T-cell (primary cell): Measurements from ENCODE around the gene CAPN2. TPM values are rescaled to one million over a fixed set of nuclear protein-coding genes. Genes with fewer than 3 reads are reported as not detected.
A peak's percentile ranks its signal among the peaks of the same experiment; 100 is the strongest.

Source experiments
- ATAC-seq, 4 experiments: fragments of 200-7000 bp in 3 of 4; fragments of 150-1000 bp in 1 of 4; cut with Tn5 transposase; replicated peaks in 1 of 4; 1 replicate in 3 of 4; 2 replicates in 1 of 4; pipeline ENCODE4 v1.10.0; 2021; ENCODE audit warnings: moderate library complexity in 3 of 4, mild to moderate bottlenecking in 2 of 4, moderate number of reproducible peaks in 1 of 4
- CTCF ChIA-PET, 2 donors: fragments of 300-600 bp; sonication (Branson Sonifier 250); formaldehyde crosslinking; loops; one replicate each; lab custom pipeline; 2022; ENCODE audit warnings: antibody characterized with exemption in 2 of 2; lab: Charles Lee
- POLR2A ChIA-PET, 2 donors: fragments of 300-600 bp; sonication (Branson Sonifier 250); formaldehyde crosslinking; loops; one replicate each; lab custom pipeline; 2022; ENCODE audit warnings: antibody characterized with exemption in 2 of 2; lab: Charles Lee
- DNase-seq, 35 experiments: peaks; one replicate each; pipeline versions ENCODE4 v3.0.0 to v3.0.0-alpha.2; 2013 to 2023
- H3K27ac ChIP-seq: one replicate; pipeline ENCODE4 v1.5.1; 2013; ENCODE audit warnings: low read length
- H3K27me3 ChIP-seq, 2 experiments: replicated peaks in 1 of 2; 1 replicate in 1 of 2; 2 replicates in 1 of 2; pipeline versions ENCODE4 v1.6.1 to v1.7.0; 2013; ENCODE audit warnings: low read length in 1 of 2, mixed read lengths in 1 of 2; ENCODE audit not compliant: control insufficient read depth in 2 of 2, insufficient read depth in 2 of 2; ENCODE audit errors: extremely low read depth in 1 of 2
- H3K36me3 ChIP-seq, 2 donors: 1 replicate in 1 of 2; 2 replicates in 1 of 2; pipeline versions ENCODE4 v1.6.1 to v1.7.0; 2013; ENCODE audit warnings: low read length in 1 of 2; ENCODE audit not compliant: control insufficient read depth in 2 of 2, insufficient read depth in 1 of 2; ENCODE audit errors: extremely low read depth in 1 of 2
- H3K4me1 ChIP-seq, 2 experiments: 1 replicate in 1 of 2; 2 replicates in 1 of 2; pipeline versions ENCODE4 v1.6.1 to v1.7.0; 2013; ENCODE audit warnings: low read length in 2 of 2, mixed read lengths in 1 of 2; ENCODE audit not compliant: insufficient read depth in 2 of 2, control insufficient read depth in 1 of 2; ENCODE audit errors: extremely low read depth in 1 of 2
- H3K4me3 ChIP-seq, 2 donors: 1 replicate in 1 of 2; 2 replicates in 1 of 2; pipeline versions ENCODE4 v1.5.1 to v1.7.0; 2013; ENCODE audit warnings: mild to moderate bottlenecking in 2 of 2, low read length in 1 of 2, moderate library complexity in 1 of 2; ENCODE audit not compliant: control insufficient read depth in 1 of 2; ENCODE audit errors: extremely low read depth in 1 of 2
- H3K9me3 ChIP-seq: 2 replicates; pipeline ENCODE4 v1.7.0; 2013
- H3K27ac Mint-ChIP-seq, 2 donors: one replicate each; pipeline ENCODE4 v1.8.0; 2020 to 2021; ENCODE audit warnings: mild to moderate bottlenecking in 2 of 2, mixed read lengths in 2 of 2
- H3K27me3 Mint-ChIP-seq, 2 donors: one replicate each; pipeline ENCODE4 v1.8.0; 2021 to 2022; ENCODE audit warnings: mixed read lengths in 2 of 2
- H3K36me3 Mint-ChIP-seq: one replicate; pipeline ENCODE4 v1.8.0; 2021; ENCODE audit warnings: mixed read lengths
- H3K4me1 Mint-ChIP-seq, 3 donors: one replicate each; pipeline ENCODE4 v1.8.0; 2020 to 2022; ENCODE audit warnings: mixed read lengths in 3 of 3, mild to moderate bottlenecking in 1 of 3
- H3K4me3 Mint-ChIP-seq, 3 donors: one replicate each; pipeline ENCODE4 v1.8.0; 2020 to 2022; ENCODE audit warnings: mild to moderate bottlenecking in 3 of 3, mixed read lengths in 3 of 3, moderate library complexity in 3 of 3
- H3K9me3 Mint-ChIP-seq, 3 donors: one replicate each; pipeline ENCODE4 v1.8.0; 2020 to 2022; ENCODE audit warnings: mixed read lengths in 3 of 3
- WGBS: methylation state at CpG from one replicate; pipeline ENCODE4 v1.1.5; 2013; ENCODE audit warnings: missing lambda C conversion rate; ENCODE audit not compliant: insufficient coverage; 5-methylcytosine and 5-hydroxymethylcytosine counted together
- total RNA-seq, 35 experiments: library from RNA in 6 of 35; stranded (reverse) in 6 of 35; fragments of 120-200 nt in 1 of 35; gene quantifications; one replicate each; pipeline versions ENCODE4 v1.2.1 to v1.2.4 and lab custom pipeline; 2013 to 2026

The CAPN2 gene
- total RNA-seq, 5 donors from 2014 or later (not counting 1 experiment from before 2014, with no cell fraction given) = 146 to 206 (median 169) TPM

DNA sequence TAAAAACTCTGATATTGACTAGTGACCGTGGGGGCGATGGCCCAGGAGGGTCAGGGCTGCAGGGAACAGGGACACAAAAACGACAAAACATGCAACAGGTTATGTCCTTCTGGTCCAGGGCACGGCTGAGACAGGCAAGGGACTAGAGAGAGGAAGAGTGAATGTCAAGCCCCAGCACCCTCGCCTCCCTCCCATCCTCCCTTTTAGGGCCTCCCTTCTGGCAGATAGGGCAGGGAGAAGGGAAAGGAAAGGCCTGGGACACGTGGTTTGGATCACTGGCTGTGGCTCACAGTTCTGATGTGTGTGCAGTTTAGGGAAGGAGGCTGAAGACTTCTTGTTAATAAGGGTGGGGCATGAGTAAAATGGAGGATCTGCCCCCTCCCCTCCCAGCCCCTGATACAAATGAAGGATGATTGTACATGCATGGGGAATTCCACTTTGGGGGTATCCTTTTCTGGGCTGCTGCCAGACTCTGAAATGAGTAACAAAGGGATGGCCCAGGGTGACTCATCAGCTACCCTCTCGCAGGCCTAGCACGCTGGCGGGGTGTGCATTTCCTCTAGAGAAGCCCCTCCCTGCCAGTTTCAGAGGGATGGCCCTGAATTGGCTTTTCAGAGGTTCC lies 14.2 kb downstream of the CAPN2 start:
- no peak overlapping the region for H3K4me3 ChIP-seq
- H3K27me3 ChIP-seq = no peaks in the 10 kb centered on the region
- Mint-ChIP-seq H3K4me1 (peaks cover 62 to 84% (median 73%) of the 10 kb centered on the region in 3 donors), H3K27ac (peak overlapping the region; percentile 95 to 96), H3K27me3 (no peaks in the 10 kb centered on the region), H3K4me3 (peak overlapping the region; percentile 65 to 80 (median 66)), H3K36me3 (peaks cover 52% of the 10 kb centered on the region), H3K9me3 (no peaks in the 10 kb centered on the region)
- H3K36me3 ChIP-seq = peaks cover 7 to 51% of the 10 kb centered on the region in 2 donors
- DNase-seq = peak; percentile 52 to 92 (median 80)
- H3K9me3 ChIP-seq = no peaks in the 10 kb centered on the region
- ATAC-seq = peak; percentile 98 to 99 (median 99)
- peaks cover 0 to 69% of the 10 kb centered on the region in 2 experiments for H3K4me1 ChIP-seq
- H3K27ac ChIP-seq = peak overlapping the region; percentile 95
- ChIA-PET POLR2A (no interaction called here), CTCF (interaction anchor here (0.7 to 1.3 kb wide), 6 partner anchors 10 to 182 kb away, joined by 3 to 7 read pairs (median 3); no protein-coding TSS in a partner anchor)
- WGBS = 68% methylated on average over 2 of the region's 9 CpGs

DNA sequence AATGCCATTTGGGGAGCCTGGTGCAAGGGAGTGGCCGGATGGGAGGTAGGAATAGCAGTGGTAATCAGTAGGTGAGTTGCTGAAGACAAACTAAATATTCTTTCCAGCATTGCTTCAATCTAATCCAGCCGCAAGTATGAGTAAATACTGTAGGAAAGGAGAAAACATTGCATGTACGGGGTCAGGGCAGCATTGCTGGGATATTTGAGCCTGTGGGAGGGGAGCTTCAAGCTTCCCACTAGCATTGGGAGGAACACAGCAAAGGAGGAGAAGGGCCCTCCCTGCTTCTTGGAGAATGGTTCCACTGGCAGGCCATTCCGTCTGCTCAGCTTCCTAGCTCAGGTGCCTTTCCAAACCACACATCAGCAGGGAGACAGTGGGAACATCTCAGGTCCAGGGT lies 15.2 kb downstream of the CAPN2 start:
- Mint-ChIP-seq H3K9me3 (no peaks in the 10 kb centered on the region), H3K4me3 (no peak overlapping the region), H3K4me1 (peaks cover 61 to 87% (median 74%) of the 10 kb centered on the region in 3 donors), H3K27ac (peak overlapping the region; percentile 95 to 96), H3K27me3 (no peaks in the 10 kb centered on the region), H3K36me3 (peaks cover 55% of the 10 kb centered on the region)
- ChIA-PET POLR2A (interaction anchor here in 1 of 2 donors (1.0 kb wide), 1 partner anchor 10 kb away, joined by 3 read pairs; no protein-coding TSS in a partner anchor), CTCF (interaction anchor here (0.8 to 1.3 kb wide), 2 partner anchors 25 to 31 kb away, joined by 3 to 4 read pairs; no protein-coding TSS in a partner anchor)
- peak overlapping the region; percentile 95 for H3K27ac ChIP-seq
- H3K4me3 ChIP-seq = no peak overlapping the region
- peaks cover 7 to 46% of the 10 kb centered on the region in 2 donors for H3K36me3 ChIP-seq
- H3K27me3 ChIP-seq = no peaks in the 10 kb centered on the region
- H3K4me1 ChIP-seq = peaks cover 0 to 67% of the 10 kb centered on the region in 2 experiments
- H3K9me3 ChIP-seq = no peaks in the 10 kb centered on the region
- WGBS = 95% methylated on average over 2 of the region's 4 CpGs
- ATAC-seq = no peak
- DNase-seq = no peak

DNA sequence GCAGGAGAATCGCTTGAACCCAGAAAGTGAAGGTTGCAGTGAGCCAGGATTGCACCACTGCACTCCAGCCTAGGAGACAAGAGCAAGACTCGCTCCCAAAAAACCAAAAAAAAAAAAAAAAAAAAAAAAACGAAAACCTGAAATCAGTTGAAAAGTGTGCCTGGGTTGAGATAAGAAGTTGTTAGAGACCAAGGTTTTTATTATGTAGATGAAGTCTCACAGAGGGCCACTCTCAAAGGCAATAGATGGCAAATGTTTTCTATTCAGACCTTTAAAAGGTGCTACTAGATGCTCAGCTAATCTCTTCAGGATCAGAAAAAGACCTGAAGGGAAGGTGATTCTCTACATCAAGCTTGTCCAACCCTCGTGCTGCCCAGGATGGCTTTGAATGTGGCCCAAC lies 17.6 kb downstream of the CAPN2 start:
- Histone ChIP-seq H3K9me3 (no peaks in the 10 kb centered on the region), H3K27me3 (no peaks in the 10 kb centered on the region), H3K36me3 (peaks cover 5 to 47% of the 10 kb centered on the region in 2 donors), H3K4me3 (no peak overlapping the region), H3K27ac (no peak overlapping the region), H3K4me1 (peaks cover 0 to 53% of the 10 kb centered on the region in 2 experiments)
- CTCF ChIA-PET = interaction anchor here (0.6 to 1.6 kb wide), 3 partner anchors 20 to 31 kb away, joined by 4 to 7 read pairs (median 4); no protein-coding TSS in a partner anchor
- Mint-ChIP-seq H3K36me3 (peaks cover 48% of the 10 kb centered on the region), H3K27ac (peak overlapping the region in 1 of 2 donors; percentile 45), H3K4me1 (peaks cover 50 to 81% (median 64%) of the 10 kb centered on the region in 3 donors), H3K9me3 (no peaks in the 10 kb centered on the region), H3K27me3 (no peaks in the 10 kb centered on the region), H3K4me3 (no peak overlapping the region)
- no peak for DNase-seq
- no peak for ATAC-seq
- POLR2A ChIA-PET = interaction anchor here in 1 of 2 donors (0.6 kb wide), 1 partner anchor 131 kb away, joined by 3 read pairs; no protein-coding TSS in a partner anchor
- 100% methylated on average over 1 of the region's 4 CpGs for WGBS

DNA sequence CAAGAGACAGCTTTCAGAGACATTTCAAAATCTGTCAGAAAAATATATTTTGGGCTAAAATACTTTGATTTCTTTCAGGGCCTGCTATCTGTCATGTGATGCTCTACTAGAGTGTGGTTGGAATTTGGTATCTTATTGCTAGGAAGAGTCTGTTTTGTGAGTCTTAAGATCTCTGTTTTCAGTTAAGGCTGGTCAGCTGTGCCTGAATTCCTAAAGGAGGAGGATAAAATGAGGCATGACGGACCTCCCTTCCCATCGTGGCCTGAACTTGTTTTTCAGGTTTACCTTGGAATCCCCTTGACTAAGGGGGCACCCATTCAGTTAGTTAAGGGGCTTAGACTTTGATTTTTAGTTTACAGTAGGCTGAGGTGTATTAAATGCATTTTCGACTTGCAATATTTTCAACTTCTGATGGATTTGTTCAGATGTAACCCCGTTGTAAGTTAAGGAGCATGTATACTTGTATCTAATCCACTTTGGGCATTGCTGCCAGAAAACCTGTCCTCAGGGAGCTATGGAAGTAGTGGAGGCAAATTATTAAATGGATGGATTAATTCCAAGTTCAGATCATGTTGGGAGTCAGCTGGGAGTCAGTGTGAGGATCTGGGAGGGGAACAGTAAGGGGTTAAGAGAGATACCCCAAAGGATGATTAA lies 18.3 kb downstream of the CAPN2 start:
- ATAC-seq (no peak), DNase-seq (no peak)
- Histone ChIP-seq H3K4me3 (no peak overlapping the region), H3K9me3 (no peaks in the 10 kb centered on the region), H3K36me3 (peaks cover 3 to 46% of the 10 kb centered on the region in 2 donors), H3K27ac (no peak overlapping the region), H3K27me3 (no peaks in the 10 kb centered on the region), H3K4me1 (peaks cover 0 to 49% of the 10 kb centered on the region in 2 experiments)
- Mint-ChIP-seq H3K27ac (peak overlapping the region; percentile 56 to 59), H3K36me3 (peaks cover 49% of the 10 kb centered on the region), H3K27me3 (no peaks in the 10 kb centered on the region), H3K4me3 (no peak overlapping the region), H3K4me1 (peaks cover 45 to 77% (median 59%) of the 10 kb centered on the region in 3 donors), H3K9me3 (no peaks in the 10 kb centered on the region)
- 92% methylated on average over 4 of the region's 4 CpGs for WGBS
- ChIA-PET CTCF (interaction anchor here (0.6 to 1.6 kb wide), 4 partner anchors 19 to 649 kb away, joined by 3 to 7 read pairs (median 4); no protein-coding TSS in a partner anchor), POLR2A (interaction anchor here in 1 of 2 donors (0.6 kb wide), 1 partner anchor 130 kb away, joined by 3 read pairs; no protein-coding TSS in a partner anchor)

DNA sequence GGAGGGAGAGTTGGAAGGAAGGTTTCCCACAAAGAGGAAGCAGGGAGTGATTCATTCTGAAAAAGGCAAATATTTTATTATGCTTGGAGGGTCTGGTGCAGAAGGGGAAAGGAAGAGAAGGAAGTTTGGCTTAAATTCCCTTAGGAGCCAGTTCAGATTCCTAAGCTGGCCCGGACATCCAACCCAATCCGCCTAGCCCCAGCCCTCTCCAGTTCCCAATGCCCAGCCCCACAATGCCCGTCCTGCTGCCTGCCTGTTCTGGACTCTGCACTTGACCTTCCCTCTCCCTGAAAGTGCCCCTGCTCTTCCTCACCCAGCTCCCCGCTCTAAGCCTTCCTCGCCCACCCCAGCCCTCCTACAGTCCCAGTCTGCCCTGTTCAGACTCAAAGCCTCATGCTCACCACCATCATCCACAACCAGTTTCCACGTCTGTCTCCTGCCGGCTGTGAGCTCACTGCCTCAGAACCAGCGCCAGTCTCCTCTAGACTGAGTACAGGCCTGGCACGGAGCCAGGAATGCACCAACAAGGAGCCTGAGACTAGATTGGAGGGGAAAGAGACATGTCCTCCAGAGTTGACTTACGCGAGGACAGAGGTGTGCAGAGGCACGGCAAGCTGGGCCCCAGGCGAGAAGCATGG lies 18.9 kb downstream of the CAPN2 start:
- no peak overlapping the region for H3K27ac ChIP-seq
- 96% methylated on average over 12 of the region's 13 CpGs for WGBS

More for the DNA sequence above, 18.9 kb downstream of the CAPN2 start:
- no peak overlapping the region for H3K4me3 ChIP-seq
- Mint-ChIP-seq H3K4me3 (no peak overlapping the region), H3K36me3 (peaks cover 45% of the 10 kb centered on the region), H3K27me3 (no peaks in the 10 kb centered on the region), H3K4me1 (peaks cover 39 to 70% (median 53%) of the 10 kb centered on the region in 3 donors), H3K9me3 (no peaks in the 10 kb centered on the region), H3K27ac (peak overlapping the region; percentile 30 to 59)
- DNase-seq (no peak), ATAC-seq (no peak)
- H3K27me3 ChIP-seq = no peaks in the 10 kb centered on the region
- H3K36me3 ChIP-seq = peaks cover 3 to 47% of the 10 kb centered on the region in 2 donors
- H3K9me3 ChIP-seq = no peaks in the 10 kb centered on the region
- H3K4me1 ChIP-seq = peaks cover 0 to 47% of the 10 kb centered on the region in 2 experiments
- CTCF ChIA-PET = interaction anchor here in 1 of 2 donors (1.6 kb wide), 1 partner anchor 18 kb away, joined by 4 read pairs; no protein-coding TSS in a partner anchor
- POLR2A ChIA-PET = interaction anchor here in 1 of 2 donors (0.6 kb wide), 2 partner anchors 21 to 171 kb away, joined by 4 read pairs; no protein-coding TSS in a partner anchor
